HG02885 (cell line): ENCODE results near the gene HSPG2.
"Not testable (repeated sequence)": the region's sequence is repeated elsewhere in the genome, so short reads cannot be mapped to it uniquely, and the experiment has no call there.

Experiments
- ATAC-seq: cut with Tn5 transposase; IDR thresholded peaks from one replicate; pipeline ENCODE4 v1.9.1; 2021; ENCODE audit warnings: mild to moderate bottlenecking; ENCODE audit not compliant: unreplicated experiment, poor library complexity

HSPG2 gene

DNA sequence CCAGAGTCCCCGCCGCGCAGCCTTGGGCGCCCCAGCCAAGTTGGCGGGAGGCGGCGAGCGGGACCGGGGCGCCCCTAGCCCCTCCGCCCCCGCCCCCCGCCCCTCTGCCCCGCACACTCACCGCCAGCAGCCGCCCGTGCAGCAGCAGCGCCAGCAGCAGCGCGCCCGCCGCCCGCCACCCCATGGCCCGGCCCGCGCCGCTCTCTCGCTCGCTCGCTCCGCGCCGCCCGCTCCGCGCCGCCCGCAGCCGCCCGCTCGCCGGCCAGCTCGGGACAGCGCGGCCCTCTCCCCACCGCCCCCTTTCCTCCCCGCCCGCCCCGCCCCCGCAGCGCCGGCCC, at the start of gene HSPG2:
Gene HSPG2 (minus strand): TSS at position 277 of the 338 bp plus-strand sequence. CDS start 93 bp downstream, at position 184.
- ATAC-seq = no peak

DNA sequence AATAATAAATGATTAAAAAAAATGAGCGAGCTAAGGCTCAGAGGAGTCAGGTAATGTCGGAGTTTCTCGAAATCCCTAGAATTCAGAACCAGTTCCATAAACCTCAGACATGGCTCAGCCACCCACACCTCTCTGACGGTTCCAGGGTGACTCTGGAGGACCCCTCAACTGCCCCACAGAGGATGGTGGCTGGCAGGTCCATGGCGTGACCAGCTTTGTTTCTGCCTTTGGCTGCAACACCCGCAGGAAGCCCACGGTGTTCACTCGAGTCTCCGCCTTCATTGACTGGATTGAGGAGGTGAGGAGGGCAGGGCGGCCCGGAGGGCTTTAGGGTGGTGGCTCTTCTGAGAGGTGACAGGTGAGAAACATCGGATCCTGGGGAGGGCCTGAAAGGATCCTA, 49.3 kb upstream of the HSPG2 start:
- ATAC-seq = not testable (repeated sequence)

DNA sequence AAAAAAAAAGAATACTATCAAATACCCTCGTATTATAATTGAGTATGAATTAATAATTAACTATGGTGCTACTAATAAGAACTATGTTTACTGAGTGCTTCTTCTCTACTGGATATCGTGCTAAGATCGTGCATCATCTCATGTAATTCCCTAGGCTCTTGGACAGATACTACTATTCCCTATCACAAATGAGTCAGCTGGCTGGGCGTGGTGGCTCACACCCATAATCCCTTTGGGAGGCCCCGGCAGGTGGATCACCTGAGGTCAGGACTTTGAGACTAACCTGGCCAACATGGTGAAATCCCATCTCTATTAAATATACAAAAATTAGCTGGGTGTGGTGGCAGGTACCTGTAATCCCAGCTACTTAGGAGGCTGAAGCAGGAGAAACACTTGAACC, 48.8 kb upstream of the HSPG2 start:
- not testable (repeated sequence) for ATAC-seq

DNA sequence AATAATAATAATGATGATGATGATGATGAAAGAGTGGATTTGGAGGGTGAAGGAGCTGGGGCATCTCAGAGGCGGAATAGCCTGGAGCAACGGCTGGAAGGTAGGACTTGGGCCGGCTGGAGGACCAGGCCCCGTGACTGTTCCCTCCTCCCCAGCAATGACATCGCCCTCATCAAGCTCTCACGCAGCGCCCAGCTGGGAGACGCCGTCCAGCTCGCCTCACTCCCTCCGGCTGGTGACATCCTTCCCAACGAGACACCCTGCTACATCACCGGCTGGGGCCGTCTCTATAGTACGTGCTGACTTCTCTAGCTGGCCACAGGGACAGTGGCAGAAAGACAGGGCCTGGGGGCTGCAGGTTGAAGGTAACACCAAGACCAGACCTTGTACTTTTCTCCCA, 46.4 kb upstream of the HSPG2 start:
- not testable (repeated sequence) for ATAC-seq

DNA sequence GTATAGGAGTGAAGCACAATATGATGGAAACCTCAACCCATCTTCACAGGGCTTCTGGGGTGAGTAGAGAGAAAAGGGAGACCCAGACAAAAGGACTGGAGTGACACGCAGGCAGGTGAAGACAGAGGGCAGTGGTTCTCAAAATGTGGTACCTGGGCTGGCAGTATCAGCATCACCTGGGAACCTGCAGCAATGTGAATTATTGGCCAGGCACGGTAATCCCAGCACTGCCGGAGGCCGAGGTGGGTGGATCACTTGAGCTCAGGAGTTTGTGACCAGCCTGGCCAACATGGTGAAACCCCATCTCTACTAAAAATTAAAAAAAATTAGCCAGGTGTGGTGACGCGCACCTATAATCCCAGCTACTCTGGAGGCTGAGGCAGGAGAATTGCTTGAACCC, 45.0 kb upstream of the HSPG2 start:
- not testable (repeated sequence) for ATAC-seq

DNA sequence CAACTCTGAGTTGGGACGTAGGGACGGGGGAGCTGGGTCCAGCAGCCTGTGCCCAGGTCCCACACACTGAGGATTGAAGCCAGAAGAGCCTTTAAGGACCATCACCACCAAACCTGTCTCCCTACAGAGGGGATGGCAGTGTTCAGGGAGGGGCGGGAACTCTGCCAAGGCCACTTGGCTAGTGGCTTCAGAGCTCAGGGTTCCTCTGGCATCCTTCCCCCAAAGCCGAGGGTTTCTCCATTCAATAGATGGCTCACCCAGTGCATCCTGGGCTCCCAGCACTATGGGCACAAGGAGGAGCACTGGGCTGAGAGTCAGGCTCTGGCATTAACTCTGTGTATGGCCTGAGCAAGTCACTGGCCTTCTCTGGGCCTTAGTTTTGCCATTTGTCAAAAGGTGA, 44.1 kb upstream of the HSPG2 start:
- not testable (repeated sequence) for ATAC-seq

DNA sequence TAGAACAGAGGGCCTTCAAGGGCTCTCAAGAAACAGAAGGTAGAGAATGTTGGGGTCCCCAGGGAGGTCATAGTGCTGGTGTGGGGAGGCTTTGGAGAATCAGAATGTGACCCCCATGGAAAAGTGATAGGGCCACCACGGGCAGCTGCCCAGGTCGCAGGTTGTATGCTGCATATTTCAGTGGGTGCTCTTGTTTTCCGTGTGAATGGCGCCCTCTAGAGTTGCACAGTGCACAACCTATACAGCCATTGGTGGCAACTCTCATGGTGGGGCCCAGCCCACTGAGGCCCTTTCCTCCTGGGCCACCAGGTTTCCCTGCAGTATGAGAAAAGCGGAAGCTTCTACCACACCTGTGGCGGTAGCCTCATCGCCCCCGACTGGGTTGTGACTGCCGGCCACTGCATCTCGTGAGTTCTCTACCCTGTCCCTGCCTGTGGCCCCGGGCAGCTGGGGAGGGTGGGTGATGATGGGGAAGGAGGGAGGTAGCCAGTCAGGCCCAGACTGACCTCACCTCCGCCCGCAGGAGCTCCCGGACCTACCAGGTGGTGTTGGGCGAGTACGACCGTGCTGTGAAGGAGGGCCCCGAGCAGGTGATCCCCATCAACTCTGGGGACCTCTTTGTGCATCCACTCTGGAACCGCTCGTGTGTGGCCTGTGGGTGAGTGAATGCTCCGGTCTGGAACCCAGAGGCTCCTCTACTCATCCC, 43.6 kb upstream of the HSPG2 start:
- not testable (repeated sequence) for ATAC-seq

DNA sequence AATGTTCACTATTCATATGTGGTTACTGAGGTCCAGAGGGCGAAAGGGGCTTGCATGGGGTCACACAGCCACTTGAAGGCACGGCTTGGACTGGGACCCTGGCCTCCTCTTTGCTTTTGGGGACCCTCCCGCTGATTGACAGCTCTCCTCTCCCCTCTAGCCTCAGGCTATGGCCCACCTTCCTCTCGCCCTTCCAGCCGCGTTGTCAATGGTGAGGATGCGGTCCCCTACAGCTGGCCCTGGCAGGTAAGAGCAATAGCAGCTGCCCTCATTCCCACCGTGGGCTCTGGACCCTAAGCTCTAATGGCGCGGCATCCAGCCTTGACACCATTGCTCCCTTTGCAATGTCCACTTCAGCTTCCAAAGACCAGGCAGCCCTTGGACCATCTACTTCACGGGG, 41.1 kb upstream of the HSPG2 start:
- not testable (repeated sequence) for ATAC-seq

DNA sequence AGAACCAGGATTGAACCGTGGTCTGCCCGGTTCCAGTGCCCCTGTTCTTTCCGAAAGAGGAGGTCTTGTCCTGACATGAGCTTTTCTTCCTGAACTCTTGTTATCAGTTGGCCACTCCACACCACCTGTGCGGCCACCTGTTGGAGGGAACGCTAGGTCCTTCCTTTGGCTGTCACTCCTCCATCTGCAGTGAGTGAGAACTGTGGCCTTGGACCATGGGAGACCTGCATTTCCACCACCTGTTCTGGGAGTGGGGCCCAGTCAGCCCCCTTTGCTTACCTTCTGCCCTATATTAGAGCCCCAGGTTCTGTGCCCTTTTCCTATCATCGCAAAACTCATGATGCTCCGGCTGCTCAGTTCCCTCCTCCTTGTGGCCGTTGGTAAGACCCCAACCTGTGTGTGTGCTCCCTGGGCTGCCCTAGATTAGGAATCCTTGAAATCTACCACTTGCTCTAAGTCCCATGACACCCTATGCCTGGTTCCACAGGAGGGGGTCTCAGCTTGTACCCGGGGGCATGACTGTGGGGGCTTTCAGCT, 39.7 kb upstream of the HSPG2 start, which contains the start of gene CELA3B:
Gene CELA3B (plus strand): TSS at position 320 of the 537 bp plus-strand sequence. CDS start 18 bp downstream, at position 338.
- not testable (repeated sequence) for ATAC-seq

DNA sequence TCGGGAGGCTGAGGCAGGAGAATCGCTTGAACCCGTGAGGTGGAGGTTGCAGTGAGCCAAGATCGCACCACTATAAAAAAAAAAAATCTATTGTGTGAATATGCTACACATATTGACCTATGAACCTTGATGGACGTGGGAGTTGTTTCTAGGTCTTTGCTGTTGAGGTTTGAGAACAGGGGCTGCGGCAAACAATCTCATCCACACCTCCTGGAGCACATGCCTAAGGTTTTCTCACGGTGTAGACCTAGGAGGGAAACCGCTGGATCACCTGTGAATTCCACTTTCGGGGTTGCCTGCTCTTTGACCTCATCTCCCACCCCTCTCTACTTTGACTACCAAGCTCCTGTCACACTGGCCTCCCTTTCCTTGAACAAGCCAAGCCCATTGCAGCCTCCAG, 38.2 kb upstream of the HSPG2 start:
- not testable (repeated sequence) for ATAC-seq

DNA sequence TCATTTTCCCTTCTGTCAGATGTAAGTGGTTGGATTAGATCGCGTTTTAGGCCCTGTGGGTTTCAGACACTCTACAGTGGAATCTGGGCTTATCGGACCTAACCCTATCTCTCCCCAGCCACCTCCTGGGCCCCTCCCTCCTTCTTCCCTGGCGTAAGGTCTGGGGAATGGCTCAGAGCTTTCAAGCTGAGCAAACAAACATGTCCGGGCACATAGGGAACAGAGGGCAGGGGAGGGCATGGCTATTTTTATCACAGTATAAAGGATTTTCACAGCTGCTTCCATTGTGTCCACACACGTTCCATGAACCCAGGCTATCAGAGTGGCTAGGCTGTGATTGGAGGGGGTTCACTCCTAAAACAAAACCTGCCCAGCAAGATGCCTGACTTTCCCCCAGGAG, 37.6 kb upstream of the HSPG2 start:
- not testable (repeated sequence) for ATAC-seq

DNA sequence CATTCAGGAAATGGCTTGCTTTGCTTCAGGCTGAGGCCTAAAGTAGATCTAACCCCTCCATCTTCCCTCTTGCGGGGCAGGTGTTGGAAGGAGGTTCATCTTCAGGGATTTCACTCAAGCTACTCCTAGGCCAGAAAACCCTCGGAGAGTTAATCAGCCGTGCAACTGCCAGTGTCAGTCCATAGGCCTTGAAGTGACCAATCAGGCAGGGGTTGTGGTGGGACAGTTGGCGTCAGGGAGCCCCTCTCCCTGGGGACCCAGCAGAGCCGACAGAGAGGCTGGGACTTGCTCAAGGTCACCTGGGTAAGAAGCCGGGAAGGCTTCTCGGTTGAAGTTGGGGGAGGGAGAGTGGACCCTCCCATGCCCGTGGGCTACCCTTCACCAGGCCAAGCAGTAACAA, 36.8 kb upstream of the HSPG2 start:
- ATAC-seq = not testable (repeated sequence)

DNA sequence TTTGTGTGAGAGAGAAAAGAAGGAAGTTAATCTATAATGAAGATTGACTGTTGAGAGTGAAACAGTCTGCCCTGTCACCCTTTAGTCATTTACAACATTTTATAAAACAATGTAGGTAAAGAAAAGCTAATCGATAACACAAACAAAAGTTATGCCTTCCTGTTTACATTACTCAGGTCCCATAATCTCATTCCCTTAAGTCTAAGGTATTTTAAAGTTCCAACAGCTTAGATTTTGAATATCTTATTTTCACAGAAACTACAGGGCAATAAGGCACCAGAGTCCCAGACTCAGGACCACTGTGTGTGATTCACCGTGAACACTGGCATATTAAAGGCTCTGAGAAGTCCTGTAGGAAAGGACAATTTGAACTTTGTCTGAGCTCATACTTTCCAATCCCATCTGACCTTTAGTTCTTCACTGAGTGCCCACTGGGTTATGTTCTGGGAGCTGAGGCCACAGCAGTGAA, 35.9 kb upstream of the HSPG2 start:
- ATAC-seq = not testable (repeated sequence)

DNA sequence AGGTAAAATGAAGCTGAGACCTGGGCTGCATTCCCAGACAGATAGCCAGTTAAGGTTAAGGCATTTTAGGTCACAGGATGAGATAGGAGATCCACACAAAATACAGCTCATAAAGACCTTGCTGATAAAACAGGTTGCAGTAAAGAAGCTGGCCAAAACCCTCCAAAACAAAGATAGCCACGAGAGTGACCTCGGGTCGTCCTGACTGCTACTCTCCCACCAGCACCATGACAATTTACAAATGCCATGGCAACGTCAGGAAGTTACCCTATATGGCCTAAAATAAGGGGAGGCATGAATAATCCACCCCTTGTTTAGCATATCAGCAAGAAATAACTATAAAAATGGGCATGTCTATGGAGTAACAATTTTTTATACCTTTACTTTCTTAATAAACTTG, 33.4 kb upstream of the HSPG2 start:
- not testable (repeated sequence) for ATAC-seq

DNA sequence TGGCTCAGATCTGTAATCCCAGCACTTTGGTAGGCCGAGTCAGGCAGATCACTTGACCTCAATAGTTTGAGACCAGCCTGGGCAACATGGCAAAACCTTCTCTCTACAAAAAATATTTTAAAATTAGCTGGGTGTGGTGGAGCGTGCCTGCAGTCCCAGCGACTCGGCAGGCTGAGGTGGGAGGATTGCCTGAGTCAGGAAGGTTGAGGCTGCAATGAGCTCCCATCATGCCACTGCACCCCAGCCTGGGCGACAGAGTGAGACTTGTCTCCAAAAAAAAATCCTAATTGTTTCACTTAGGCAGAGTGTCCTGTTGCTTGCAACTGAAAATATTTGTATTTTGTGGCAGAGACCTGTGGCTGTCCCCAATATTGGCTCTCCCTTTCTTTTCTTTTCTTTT, 32.0 kb upstream of the HSPG2 start:
- ATAC-seq = not testable (repeated sequence)

DNA sequence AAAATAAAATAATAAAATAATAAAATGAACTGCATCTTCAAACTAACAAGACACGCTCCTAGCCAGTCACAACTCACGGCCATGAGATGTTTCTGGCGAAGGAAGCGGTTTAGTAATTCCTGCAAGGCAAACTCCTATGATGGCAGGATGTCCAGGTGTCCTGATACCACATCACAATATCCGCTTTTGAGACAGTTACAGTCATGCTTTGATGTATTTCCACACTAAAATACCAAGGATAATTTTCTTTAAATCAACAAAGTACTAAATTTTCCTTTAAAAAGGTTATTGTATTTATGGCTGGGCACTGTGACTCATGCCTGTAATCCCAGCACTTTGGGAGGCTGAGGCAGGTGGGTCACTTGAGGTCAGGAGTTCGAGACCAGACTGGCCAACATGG, 30.1 kb upstream of the HSPG2 start:
- not testable (repeated sequence) for ATAC-seq

DNA sequence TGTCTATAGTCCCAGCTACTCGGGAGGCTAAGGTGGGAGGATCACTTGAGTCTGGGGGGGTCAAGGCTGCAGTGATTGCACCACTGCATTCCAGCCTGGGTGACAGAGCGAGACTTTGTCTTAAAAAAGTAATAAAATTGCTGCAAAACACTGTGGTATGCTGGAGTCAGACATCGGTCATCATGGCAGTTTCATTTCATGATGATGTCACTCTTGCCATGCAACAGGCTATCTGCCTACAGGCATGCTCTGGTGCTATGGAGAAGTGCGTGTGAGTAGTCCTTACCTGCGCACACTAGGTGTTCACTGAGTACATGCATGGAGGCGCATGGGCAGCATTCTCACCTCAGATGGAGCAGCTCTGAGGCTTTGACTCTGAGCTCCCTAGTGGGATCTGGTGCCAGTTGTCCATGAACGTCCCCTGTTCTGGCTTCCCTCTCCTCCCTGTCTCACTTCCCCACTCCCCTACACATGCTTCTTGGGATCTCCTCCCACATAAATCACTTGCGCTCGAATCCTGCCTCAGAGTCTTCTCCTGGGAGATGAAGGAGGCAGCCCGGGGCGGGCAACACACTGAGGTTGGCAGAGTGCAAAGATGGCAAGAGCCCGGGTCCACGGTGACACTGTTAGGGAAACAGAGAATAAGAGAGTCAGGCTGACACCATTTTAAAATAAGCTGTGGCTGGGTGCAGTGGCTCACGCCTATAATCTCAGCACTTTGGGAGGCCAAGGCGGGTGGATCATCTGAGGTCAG, 29.3 kb upstream of the HSPG2 start:
- ATAC-seq = no peak

DNA sequence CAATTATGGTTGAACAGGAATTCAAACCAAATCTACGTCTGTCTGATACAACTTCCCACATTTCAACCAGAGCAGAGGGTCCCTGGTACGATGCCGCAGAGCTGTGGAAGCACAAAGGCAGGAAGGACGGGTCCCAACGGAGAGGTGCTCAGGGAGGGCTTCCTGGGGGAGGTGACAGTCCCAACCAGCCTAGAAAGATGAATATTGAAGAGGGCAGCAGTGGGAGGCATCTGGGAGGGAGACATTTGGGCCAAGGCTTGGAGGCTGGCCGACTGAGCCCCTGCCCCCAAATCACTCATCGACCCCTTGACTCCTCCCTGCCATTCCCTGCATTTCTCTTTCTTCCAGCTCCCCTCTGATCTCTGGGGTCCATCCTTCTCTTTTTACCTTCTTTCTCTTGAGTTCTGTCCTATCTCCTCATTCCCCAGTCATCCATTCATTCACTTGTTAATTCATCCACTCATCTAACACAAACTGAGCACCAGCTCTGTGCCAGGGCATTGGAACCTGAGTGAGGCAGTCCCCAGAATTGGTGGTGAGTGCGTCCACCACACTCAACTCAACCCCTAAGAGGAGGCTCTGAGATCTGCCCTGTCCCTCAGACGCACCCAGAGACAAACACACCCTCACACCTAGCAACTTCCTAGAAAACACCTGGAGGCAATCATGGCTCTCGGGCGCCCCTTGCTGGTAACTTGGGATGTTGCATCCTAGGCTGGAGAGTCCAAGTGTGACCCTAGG, 26.5 kb upstream of the HSPG2 start:
- peak; percentile 41 for ATAC-seq

DNA sequence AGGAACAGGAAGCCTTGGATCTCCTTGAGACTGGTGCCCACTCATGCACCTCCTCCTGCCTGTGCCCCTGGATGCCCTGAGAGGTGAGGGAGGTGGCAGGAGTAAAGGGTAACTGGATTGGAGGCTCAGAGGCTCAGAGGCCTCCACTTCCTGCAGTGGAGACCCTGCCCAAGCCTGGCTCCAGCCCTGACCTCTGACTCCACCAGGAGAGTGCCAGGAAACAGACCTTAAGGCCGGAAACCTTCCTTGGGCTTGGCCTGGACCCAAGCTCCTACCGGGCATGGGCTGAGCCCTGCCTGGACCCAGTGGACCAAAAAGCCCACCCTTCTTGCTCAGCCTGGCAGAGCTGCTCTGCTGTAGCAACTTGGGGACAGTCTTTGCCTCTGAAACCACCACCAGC, 24.7 kb upstream of the HSPG2 start:
- ATAC-seq = no peak

DNA sequence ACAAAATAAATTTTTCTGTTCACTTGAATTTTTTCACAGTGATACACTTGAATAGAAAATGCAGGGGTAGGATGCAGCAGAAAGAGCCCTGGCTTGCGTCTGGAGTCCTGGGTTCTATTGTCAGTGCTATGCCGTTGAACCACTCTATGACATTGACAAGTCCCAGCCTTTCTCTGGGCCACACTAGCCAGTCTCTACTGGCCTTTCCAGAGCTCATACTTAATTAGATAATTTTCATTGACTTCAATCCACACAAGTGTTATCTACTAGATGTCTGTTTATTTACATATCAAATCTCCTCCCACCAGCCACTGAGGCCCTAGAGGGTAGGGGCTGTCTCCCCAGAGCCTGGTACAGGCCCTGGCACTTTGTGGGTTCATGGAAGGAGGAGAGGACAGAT, 24.2 kb upstream of the HSPG2 start:
- ATAC-seq = no peak
